ENCODE results near the gene DHFR2.

GRCh38 chr3:94064243-94064860 is 1.6 kb upstream of the DHFR2 start:
- TF ChIP-seq CTCF (IDR thresholded peaks at IDR 0.05), result no peak
- no peak for TF ChIP-seq POLR2A (IDR thresholded peaks at IDR 0.05)
